HG03460 (cell line): ENCODE measurements around the gene KRT3.

Experiments used
- ATAC-seq: cut with Tn5 transposase; IDR thresholded peaks from one replicate; pipeline ENCODE4 v1.9.1; 2021; ENCODE audit not compliant: unreplicated experiment

Gene KRT3

DNA sequence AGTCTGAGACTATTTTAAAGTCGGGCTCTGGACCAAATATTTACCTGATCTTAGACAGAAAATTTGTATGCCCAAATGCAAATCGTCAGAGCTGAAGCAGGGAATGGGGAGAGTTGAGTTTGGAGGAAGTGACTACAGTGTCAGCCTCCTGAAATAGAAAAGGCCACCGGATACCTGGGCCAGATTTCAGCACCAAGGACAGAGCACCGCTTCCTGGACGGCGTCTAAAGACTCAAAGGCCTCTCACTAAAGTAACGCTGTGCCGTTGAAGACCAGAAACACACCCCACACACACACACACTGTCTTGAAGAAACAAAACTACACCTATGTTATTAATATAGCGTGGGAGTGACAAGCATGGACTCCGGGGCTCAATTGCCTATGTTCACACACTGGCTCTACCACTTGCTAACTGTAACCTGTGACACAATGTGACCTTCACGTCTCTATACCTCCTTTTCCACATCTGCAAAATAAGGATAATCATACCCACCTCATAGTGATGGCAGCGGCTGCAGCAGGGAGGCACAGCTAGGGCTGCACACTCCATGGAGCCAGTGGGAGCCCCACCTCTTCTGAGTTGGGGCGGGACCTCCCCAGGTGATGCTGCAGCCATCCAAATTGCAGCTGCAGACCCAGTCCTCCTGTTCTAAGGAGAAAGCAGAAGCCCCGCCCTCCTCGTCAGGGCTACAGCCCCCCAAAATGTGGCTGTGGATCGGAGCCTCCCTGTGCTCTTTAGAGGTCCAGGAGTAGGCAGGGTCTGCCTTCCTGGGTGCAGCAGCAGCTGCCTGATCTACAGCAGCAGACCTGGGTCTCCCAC, 54.3 kb downstream of the KRT3 start:
- ATAC-seq, result no peak

- no peak for ATAC-seq
These were observed 55.3 kb downstream of the KRT3 start for GRCh38 chr12:52740584-52740983.

DNA sequence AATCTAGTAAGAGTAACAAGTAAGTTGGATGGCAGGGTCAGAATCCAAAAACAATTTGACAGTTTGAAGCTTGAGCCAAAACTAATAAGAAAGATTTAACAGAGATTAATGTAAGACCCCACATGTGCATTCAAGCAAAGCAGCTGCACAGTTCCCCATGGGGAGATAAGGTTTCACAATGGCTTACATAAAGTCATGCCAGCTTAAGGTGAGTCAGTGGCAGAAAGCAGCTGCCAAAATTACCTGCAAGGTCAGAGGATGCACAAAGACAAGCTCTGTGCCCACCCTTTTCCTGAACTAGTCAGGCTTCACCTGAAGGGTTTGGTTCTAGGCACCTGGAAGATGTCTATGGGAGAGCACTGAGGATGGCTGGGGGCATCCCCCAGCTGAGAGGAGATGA, 56.0 kb downstream of the KRT3 start:
- ATAC-seq, result no peak
